ENCODE data around the gene FAM221B. TPM values are rescaled to one million over a fixed set of nuclear protein-coding genes. Genes with fewer than 3 reads are reported as not detected.

Gene FAM221B
- total RNA-seq = not detected in 2 replicates

GRCh38 chr9:35828716-35829083, at the start of gene FAM221B:
TSS of gene FAM221B (minus strand) at chr9:35828732. CDS start at chr9:35826161, 2,571 bp downstream.

GRCh38 chr9:35870351-35870923, 41.9 kb upstream of the FAM221B start, which contains the start of gene OR13J1:
TSS of gene OR13J1 (minus strand) at chr9:35870401. CDS start at chr9:35870401, 0 bp downstream.

GRCh38 chr9:35829084-35829763, 692 bp upstream of the FAM221B start, which contains the start of gene TMEM8B:
TSS of gene TMEM8B (plus strand) at chr9:35829228. CDS start at chr9:35829448, 220 bp downstream.

GRCh38 chr9:35814841-35815543, 13.5 kb downstream of the FAM221B start, which contains the start of gene HINT2:
TSS of gene HINT2 (minus strand) at chr9:35815042. CDS start at chr9:35814979, 63 bp downstream.

GRCh38 chr9:35812025-35812602, 16.4 kb downstream of the FAM221B start, which contains the start of gene SPAG8:
TSS of gene SPAG8 (minus strand) at chr9:35812262. CDS start at chr9:35812147, 115 bp downstream.

GRCh38 chr9:35791297-35791921, 37.1 kb downstream of the FAM221B start, which contains the start of gene NPR2:
TSS of gene NPR2 (plus strand) at chr9:35791591. CDS start at chr9:35792409, 818 bp downstream.

Other genes with a start within 250 kb of the FAM221B start
- 10.2 and 13.1 TPM in 2 replicates for gene TESK1, start 223.5 kb downstream of the FAM221B start, total RNA-seq
- gene CD72, start 210.3 kb downstream of the FAM221B start, total RNA-seq = 0.87 and 1.2 TPM in 2 replicates
- not detected in 2 replicates for gene SIT1, start 177.8 kb downstream of the FAM221B start, total RNA-seq
- 11,544 and 12,668 TPM in 2 replicates for gene RMRP, start 170.7 kb downstream of the FAM221B start, total RNA-seq
- gene CCDC107, start 170.4 kb downstream of the FAM221B start, total RNA-seq = 23.6 and 24.0 TPM in 2 replicates
- 0.87 and 4.4 TPM in 2 replicates for gene ARHGEF39, start 163.5 kb downstream of the FAM221B start, total RNA-seq
- gene CA9, start 154.8 kb downstream of the FAM221B start, total RNA-seq = 0.44 and 8.6 TPM in 2 replicates
- 1,069 and 1,713 TPM in 2 replicates for gene TPM2, start 138.8 kb downstream of the FAM221B start, total RNA-seq
- 584 and 593 TPM in 2 replicates for gene TLN1, start 96.5 kb downstream of the FAM221B start, total RNA-seq
- gene CREB3, start 96.1 kb downstream of the FAM221B start, total RNA-seq = 84.7 and 90.6 TPM in 2 replicates
- gene GBA2, start 79.5 kb downstream of the FAM221B start, total RNA-seq = 27.0 and 27.5 TPM in 2 replicates
- 11.1 and 12.6 TPM in 2 replicates for gene RGP1, start 79.4 kb downstream of the FAM221B start, total RNA-seq
- gene MSMP, start 74.5 kb downstream of the FAM221B start, total RNA-seq = 0.62 TPM in 1 of 2 replicates, not detected in the other
- gene NPR2, start 37.1 kb downstream of the FAM221B start, total RNA-seq = 27.6 and 32.1 TPM in 2 replicates
- gene SPAG8, start 16.5 kb downstream of the FAM221B start, total RNA-seq = 0.75 and 1.3 TPM in 2 replicates
- gene HINT2, start 13.7 kb downstream of the FAM221B start, total RNA-seq = 18.6 and 25.8 TPM in 2 replicates
- gene TMEM8B, start 496 bp upstream of the FAM221B start, total RNA-seq = 2.2 and 4.1 TPM in 2 replicates
- not detected in 2 replicates for gene OR13J1, start 41.7 kb upstream of the FAM221B start, total RNA-seq
- 0.11 and 0.25 TPM in 2 replicates for gene HRCT1, start 77.5 kb upstream of the FAM221B start, total RNA-seq
- under 0.01 TPM in 1 of 2 replicates, not detected in the other for gene SPAAR, start 80.8 kb upstream of the FAM221B start, total RNA-seq
- gene OR2S2, start 129.4 kb upstream of the FAM221B start, total RNA-seq = 0.12 and 0.22 TPM in 2 replicates
- 27.6 and 45.2 TPM in 2 replicates for gene RECK, start 208.2 kb upstream of the FAM221B start, total RNA-seq

Measured in uterine smooth muscle cell (primary cell).